Endothelial cell of umbilical vein (primary cell): ENCODE measurements around the gene FNDC4. TPM values are rescaled to one million over a fixed set of nuclear protein-coding genes. Genes with fewer than 3 reads are reported as not detected.

Source experiments
- BruUV-seq: library from RNA; stranded (reverse); fragments of 400-500 nt; replicated peaks from 2 replicates; lab custom pipeline; 2021; lab: Mats Ljungman, UMichigan
- CTCF ChIA-PET: fragments of 300-600, 350-600 bp; sonication (Branson Sonifier 250); formaldehyde crosslinking; loops from one replicate; lab custom pipeline; 2021; ENCODE audit warnings: antibody characterized with exemption, inconsistent platforms; lab: Charles Lee
- POLR2A ChIA-PET: fragments of 300-600, 350-600 bp; sonication (Branson Sonifier 250); formaldehyde crosslinking; loops from one replicate; lab custom pipeline; 2021; ENCODE audit warnings: antibody characterized with exemption, inconsistent platforms; lab: Charles Lee
- DNase-seq: peaks from one replicate; pipeline ENCODE4 v3.0.0-alpha.2; 2011; ENCODE audit warnings: low read depth, low spot score
- FAIRE-seq: peaks from 2 replicates; lab custom pipeline; 2011; peaks lifted over from hg19 to GRCh38; lab: Jason Lieb, UNC
- H2AFZ ChIP-seq: 2 replicates; pipeline ENCODE4 v1.6.0; 2012; ENCODE audit warnings: low read depth, low read length, control low read depth, inconsistent platforms
- H3K27ac ChIP-seq: 2 replicates; pipeline ENCODE4 v1.5.1; 2011; ENCODE audit warnings: low read depth, mild to moderate bottlenecking, control low read depth, low read length, moderate library complexity; ENCODE audit not compliant: insufficient read depth
- H3K27me3 ChIP-seq, 2 experiments: 2 replicates each; pipeline versions ENCODE4 v1.6.0 to v1.6.1; 2011; ENCODE audit warnings: low read length in 2 of 2, mixed read lengths in 1 of 2; ENCODE audit not compliant: control insufficient read depth in 2 of 2, insufficient read depth in 2 of 2
- H3K36me3 ChIP-seq, 2 experiments: 2 replicates in 1 of 2; 3 replicates in 1 of 2; pipeline ENCODE4 v1.5.1; 2011; ENCODE audit warnings: low read length in 2 of 2, mild to moderate bottlenecking in 1 of 2, moderate library complexity in 1 of 2; ENCODE audit not compliant: control insufficient read depth in 2 of 2, insufficient read depth in 2 of 2; ENCODE audit errors: extremely low read depth in 1 of 2
- H3K4me1 ChIP-seq: 3 replicates; pipeline ENCODE4 v1.5.1; 2011; ENCODE audit warnings: mild to moderate bottlenecking, low read length; ENCODE audit not compliant: control insufficient read depth, insufficient read depth; ENCODE audit errors: extremely low read depth
- H3K4me2 ChIP-seq: 2 replicates; pipeline ENCODE4 v1.6.1; 2011; ENCODE audit warnings: low read length, control low read depth, mixed read lengths; ENCODE audit not compliant: insufficient read depth
- H3K4me3 ChIP-seq, 3 experiments: fragments of 200-600 bp in 1 of 3; sonication (generic), shearing (Covaris generic) in 1 of 3; replicated peaks in 1 of 3; 2 replicates each; pipeline ENCODE4 v1.5.1; 2011 to 2016; ENCODE audit warnings: control low read depth in 3 of 3, low read length in 3 of 3, mild to moderate bottlenecking in 2 of 3, inconsistent platforms in 1 of 3, low read depth in 1 of 3, moderate library complexity in 1 of 3; ENCODE audit not compliant: insufficient read depth in 1 of 3
- H3K79me2 ChIP-seq: 2 replicates; pipeline ENCODE4 v1.6.0; 2012; ENCODE audit warnings: low read length, inconsistent platforms; ENCODE audit not compliant: control insufficient read depth, insufficient read depth
- H3K9ac ChIP-seq: replicated peaks from 2 replicates; pipeline ENCODE3; 2011; ENCODE audit warnings: low read length, control low read depth; ENCODE audit not compliant: insufficient read depth; ENCODE audit errors: extremely low read depth
- H3K9me1 ChIP-seq: replicated peaks from 3 replicates; pipeline ENCODE4 v1.6.0; 2011; ENCODE audit warnings: mild to moderate bottlenecking, low read length; ENCODE audit not compliant: control insufficient read depth, insufficient read depth; ENCODE audit errors: extremely low read depth
- H3K9me3 ChIP-seq: replicated peaks from 2 replicates; pipeline ENCODE4 v1.5.1; 2012; ENCODE audit warnings: low read length, inconsistent platforms; ENCODE audit not compliant: control insufficient read depth, insufficient read depth
- H4K20me1 ChIP-seq: replicated peaks from 2 replicates; pipeline ENCODE3; 2011; ENCODE audit warnings: mild to moderate bottlenecking, low read length; ENCODE audit not compliant: control insufficient read depth, insufficient read depth; ENCODE audit errors: extremely low read depth
- CTCF ChIP-seq, 2 donors: IDR thresholded peaks; 1 replicate in 1 of 2; 2 replicates in 1 of 2; pipeline ENCODE4 v1.5.1; 2011; ENCODE audit warnings: low read length in 2 of 2, mild to moderate bottlenecking in 2 of 2, moderate library complexity in 2 of 2, control low read depth in 1 of 2, inconsistent platforms in 1 of 2, low read depth in 1 of 2; ENCODE audit not compliant: insufficient read depth in 1 of 2; ENCODE audit errors: extremely low read depth in 1 of 2
- EZH2 ChIP-seq: IDR thresholded peaks from 2 replicates; pipeline ENCODE4 v1.6.1; 2012; ENCODE audit warnings: borderline replicate concordance, low read depth, mild to moderate bottlenecking, moderate library complexity, low read length, inconsistent platforms; ENCODE audit not compliant: severe bottlenecking
- FOS ChIP-seq: IDR thresholded peaks from 2 replicates; pipeline ENCODE4 v1.6.1; 2011; ENCODE audit warnings: mild to moderate bottlenecking, low read length, moderate library complexity, borderline replicate concordance; ENCODE audit not compliant: insufficient read depth
- GATA2 ChIP-seq: IDR thresholded peaks from 2 replicates; pipeline ENCODE4 v1.7.0; 2011; ENCODE audit warnings: low read depth, mild to moderate bottlenecking, moderate library complexity, mixed read lengths, low read length; ENCODE audit not compliant: insufficient read length, insufficient read depth
- JUN ChIP-seq: IDR thresholded peaks from 2 replicates; pipeline ENCODE4 v1.6.1; 2011; ENCODE audit warnings: borderline replicate concordance, low read depth; ENCODE audit not compliant: insufficient read length, insufficient read depth
- MAX ChIP-seq: IDR thresholded peaks from 2 replicates; pipeline ENCODE4 v1.6.1; 2011; ENCODE audit not compliant: insufficient read depth, insufficient read length
- MYC ChIP-seq: IDR thresholded peaks from one replicate; pipeline ENCODE4 v1.6.1; 2011; ENCODE audit warnings: mild to moderate bottlenecking, low read depth, low read length
- POLR2A ChIP-seq: IDR thresholded peaks from 2 replicates; pipeline ENCODE4 v1.6.1; 2012; ENCODE audit warnings: low read depth, mild to moderate bottlenecking, control low read depth, low read length
- POLR2AphosphoS5 ChIP-seq: IDR thresholded peaks from 2 replicates; pipeline ENCODE4 v1.6.1; 2012; ENCODE audit warnings: low read depth, mild to moderate bottlenecking, control low read depth, low read length, moderate library complexity; ENCODE audit not compliant: insufficient read depth
- dilution Hi-C: fragments of 300-500 bp; cut with MboI; formaldehyde crosslinking; loops from one replicate; pipeline ENCODE4 v1.15.0; 2019; ENCODE audit warnings: low sequenced_read_pairs; ENCODE audit not compliant: extremely low pct_ligation_motif_present
- intact Hi-C: fragments of 100-400 bp; cut with micrococcal nuclease; formaldehyde crosslinking; loops from one replicate; pipeline ENCODE4 v1.10.0; 2022
- polyA plus RNA-seq, 4 experiments: library from polyadenylated mRNA; depleted of rRNA in 3 of 4; stranded (reverse) in 3 of 4; unstranded in 1 of 4; fragments of >200 nt; gene quantifications; 2 replicates each; pipeline versions ENCODE4 v1.2.1 to v1.2.3, GENCODE V29; 2011 to 2012; ENCODE audit warnings: missing spikeins in 1 of 4
- total RNA-seq: library from RNA; stranded (reverse); gene quantifications from 2 replicates; pipeline ENCODE4 v1.2.3, GENCODE V29; 2021

FNDC4 gene
- total and polyA plus RNA-seq, 2 donors (not counting 3 experiments of a cell fraction or from before 2014, with no cell fraction given), result 15.5 to 19.0 TPM

GRCh38 chr2:27520316-27520715, 25.3 kb upstream of the FNDC4 start:
- BruUV-seq, result no TSS peak
- intact Hi-C loops (no loop called here), dilution Hi-C loops (no loop called here)
- Histone ChIP-seq H3K36me3 (no peaks in the 10 kb centered on the region), H3K9ac (no peak overlapping the region), H3K27me3 (no peaks in the 10 kb centered on the region), H3K27ac (no peak overlapping the region), H2AFZ (no peak overlapping the region), H3K4me1 (no peaks in the 10 kb centered on the region), H4K20me1 (no peaks in the 10 kb centered on the region), H3K9me3 (no peaks in the 10 kb centered on the region), H3K4me3 (no peak overlapping the region), H3K9me1 (no peaks in the 10 kb centered on the region), H3K4me2 (no peak overlapping the region), H3K79me2 (no peaks in the 10 kb centered on the region)
- TF ChIP-seq MYC, result no peak
- no peak for TF ChIP-seq POLR2AphosphoS5
- no peak for TF ChIP-seq POLR2A
- no peak for TF ChIP-seq FOS
- TF ChIP-seq EZH2, result no peak
- TF ChIP-seq CTCF (IDR thresholded peaks at IDR 0.05; ENCODE audit: extremely low read depth in 1 of 2, insufficient read depth in 1 of 2, low read depth in 1 of 2, low read length in 2 of 2), result no peak
- TF ChIP-seq GATA2, result no peak
- no peak for TF ChIP-seq JUN
- TF ChIP-seq MAX, result no peak
- ChIA-PET CTCF (interaction anchor here (1.0 kb wide), 1 partner anchor 14 kb away, joined by 3 read pairs; no protein-coding TSS in a partner anchor), POLR2A (no interaction called here)
- no peak for DNase-seq
- FAIRE-seq, result no peak
